SKM-1 (cell line): ENCODE data around the gene SMPD3.
A peak's percentile ranks its signal among the peaks of the same experiment; 100 is the strongest.
"Not testable (repeated sequence)": the region's sequence is repeated elsewhere in the genome, so short reads cannot be mapped to it uniquely, and the experiment has no call there.

Experiments used
- DNase-seq: peaks from one replicate; lab custom pipeline; 2025; ENCODE audit not compliant: unreplicated experiment; lab: John Stamatoyannopoulos, UW

The SMPD3 gene

GRCh38 chr16:68448360-68448970 is at the start of gene SMPD3:
SMPD3 (minus strand) TSS chr16:68448508; CDS start chr16:68372181, 76,327 bp downstream.
- peak; percentile 83 for DNase-seq

DNA sequence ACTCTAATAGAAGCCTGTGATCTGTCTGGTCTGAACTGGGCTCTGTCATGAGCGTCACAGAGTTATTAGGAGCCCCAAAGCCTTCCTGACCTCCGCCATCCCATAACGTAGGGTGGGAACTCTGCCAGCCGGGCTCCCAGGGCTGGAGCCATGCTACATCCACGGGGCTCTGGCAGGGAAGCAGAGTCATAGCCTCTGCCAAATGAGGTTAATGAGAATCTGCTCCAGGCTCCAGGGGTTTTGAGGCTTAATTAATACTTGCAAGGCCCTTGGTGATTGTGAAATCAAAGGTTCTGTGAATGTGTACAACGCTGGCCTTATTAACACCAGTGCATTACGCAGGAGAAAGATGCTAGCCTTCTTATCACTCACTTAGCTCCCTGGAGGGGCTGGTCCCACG is 48.4 kb upstream of the SMPD3 start:
- no peak for DNase-seq

DNA sequence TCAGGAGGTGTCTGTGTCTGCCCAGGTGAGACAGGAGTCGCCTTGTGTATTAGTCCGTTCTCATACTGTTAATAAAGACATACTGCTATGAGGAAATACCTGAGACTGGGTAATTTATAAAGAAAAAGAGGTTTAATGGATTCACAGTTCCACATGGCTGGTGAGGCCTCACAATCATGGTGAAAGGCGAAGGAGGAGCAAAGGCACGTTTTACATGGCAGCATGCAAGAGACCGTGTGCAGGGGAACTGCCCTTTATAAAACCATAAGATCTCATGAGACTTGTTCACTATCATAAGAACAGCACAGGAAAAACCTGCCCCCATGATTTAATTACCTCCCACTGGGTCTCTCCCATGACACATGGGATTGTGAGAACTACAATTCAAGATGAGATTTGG is 46.0 kb upstream of the SMPD3 start:
- not testable (repeated sequence) for DNase-seq

DNA sequence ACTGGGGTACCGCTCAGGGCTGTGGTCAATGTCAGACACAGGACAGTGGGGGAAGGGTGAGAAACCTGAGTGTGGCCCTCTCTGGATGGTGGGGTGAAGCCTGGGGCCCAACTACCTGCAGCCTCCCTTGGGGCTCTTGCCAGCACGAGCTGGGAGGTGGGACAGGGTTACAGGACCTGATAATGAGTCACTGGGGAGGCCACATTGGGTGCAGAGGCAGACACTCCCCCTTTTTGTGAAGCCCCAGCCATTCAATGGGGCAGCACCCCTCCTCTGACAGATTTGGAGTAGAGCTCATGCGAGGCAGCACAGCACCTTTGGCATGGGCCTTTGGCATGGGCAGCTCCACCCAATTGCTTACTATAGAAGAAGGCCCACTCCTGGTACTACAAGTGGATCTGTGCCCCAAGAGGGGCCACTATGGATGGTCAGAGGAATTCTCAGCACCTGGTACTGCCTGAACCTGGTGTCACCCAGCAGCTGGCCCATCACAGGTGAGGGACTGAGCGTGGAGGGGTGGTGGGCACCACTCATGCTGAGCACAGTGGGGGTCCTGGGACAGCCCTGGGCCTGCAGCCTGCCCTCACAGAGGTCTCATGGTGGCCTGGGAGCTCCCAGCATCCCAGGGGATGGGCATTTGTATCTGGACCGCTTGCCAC is 45.2 kb upstream of the SMPD3 start:
- DNase-seq: no peak

DNA sequence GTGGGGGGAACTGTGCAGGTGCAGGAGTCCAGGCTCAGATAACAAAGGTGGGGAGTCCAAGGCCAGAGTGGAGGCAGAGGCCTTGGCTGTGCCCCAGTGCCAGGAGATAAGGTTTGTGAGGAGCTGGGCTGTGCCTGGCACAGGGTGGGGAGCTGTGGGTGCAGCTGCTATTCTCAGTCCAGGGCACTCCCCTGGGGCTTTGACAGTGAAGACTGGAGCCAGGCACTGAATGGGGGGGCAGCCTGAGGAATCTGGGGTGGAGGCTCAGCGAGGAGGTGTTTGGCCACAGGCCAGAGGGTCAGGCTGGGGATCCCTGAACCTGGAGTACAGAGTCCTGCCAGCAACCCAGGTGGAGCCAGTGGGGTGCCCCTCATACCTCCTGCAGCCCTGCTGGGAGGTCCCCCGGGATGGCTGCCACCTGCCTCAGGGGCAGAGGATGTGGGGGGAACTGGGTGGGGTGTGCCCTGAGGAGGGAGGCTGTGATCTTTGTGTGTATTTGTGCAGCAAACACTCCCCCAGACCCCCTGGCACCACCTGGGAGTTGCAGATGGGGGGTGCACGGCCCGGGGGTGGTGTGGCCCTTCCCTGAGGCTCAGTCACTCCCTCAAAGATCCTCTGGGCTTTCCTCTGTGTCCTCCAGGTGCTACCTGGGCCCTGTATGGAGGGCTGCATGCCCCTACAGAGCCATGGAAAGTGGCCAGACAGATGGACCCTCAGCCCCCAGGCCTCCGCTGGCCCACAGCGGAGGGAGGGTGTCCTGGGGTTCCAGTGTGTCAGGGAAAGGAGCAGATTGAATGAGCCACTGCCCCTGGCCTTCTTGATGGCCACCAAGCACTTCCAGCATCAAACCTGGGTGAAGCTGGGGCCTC is 44.5 kb upstream of the SMPD3 start:
- no peak for DNase-seq

DNA sequence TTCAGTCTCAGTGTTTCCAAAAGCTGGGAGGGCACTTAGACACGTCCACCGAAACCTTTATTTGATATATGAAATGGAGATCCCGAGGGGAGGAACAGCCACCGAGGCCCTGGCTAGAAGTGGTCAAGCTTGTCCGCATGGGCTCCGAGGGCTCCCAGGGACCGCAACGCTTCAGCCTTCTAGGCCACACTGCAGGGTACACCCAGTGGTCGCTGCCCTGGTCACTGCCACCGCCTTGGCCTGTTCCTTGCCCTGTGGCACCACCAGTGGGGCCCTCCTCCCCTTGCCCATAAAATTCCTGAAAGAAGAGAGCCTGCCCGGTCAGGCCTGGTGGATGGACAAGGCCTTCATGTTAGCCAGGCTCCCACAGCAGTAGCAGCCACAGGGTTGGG is 43.8 kb upstream of the SMPD3 start:
- no peak for DNase-seq

- no peak for DNase-seq
Observed at GRCh38 chr16:68491576-68491950, 43.3 kb upstream of the SMPD3 start.

DNA sequence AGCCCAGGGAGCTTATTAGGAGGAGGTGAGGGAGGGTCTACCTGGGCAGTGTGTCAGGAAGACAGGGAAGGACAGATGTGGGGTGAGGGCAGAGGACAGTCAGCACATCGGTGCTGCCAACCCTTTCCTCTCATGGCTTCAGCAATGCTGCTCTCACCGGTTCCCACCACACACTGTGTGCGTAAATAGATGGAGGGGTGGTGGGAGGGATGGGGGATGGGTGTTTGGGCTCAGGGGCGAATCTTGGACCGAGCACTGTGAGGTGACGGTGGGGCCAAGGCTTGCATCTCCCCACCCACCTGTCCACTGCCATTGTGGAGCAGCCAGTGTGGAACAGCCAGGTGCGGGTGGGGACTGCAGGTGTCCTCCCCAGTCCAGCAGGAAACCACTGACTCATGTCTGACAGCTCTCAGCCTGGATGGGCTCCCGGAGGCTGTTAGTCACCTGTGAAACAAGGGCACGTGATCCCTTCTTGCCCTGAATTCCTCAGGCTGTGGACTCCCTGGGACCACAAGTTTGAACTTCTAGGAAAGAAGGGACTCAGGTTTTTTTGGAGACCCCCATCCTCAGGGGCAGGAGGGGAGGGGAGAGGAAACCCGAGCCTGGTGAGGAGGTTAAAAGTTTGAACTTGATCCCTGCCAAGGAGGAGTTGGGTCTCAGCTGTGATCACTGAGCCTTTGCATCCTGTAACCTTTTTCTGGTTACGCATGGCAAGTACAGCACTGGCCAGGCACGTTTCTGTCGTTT is 42.7 kb upstream of the SMPD3 start:
- DNase-seq: no peak

DNA sequence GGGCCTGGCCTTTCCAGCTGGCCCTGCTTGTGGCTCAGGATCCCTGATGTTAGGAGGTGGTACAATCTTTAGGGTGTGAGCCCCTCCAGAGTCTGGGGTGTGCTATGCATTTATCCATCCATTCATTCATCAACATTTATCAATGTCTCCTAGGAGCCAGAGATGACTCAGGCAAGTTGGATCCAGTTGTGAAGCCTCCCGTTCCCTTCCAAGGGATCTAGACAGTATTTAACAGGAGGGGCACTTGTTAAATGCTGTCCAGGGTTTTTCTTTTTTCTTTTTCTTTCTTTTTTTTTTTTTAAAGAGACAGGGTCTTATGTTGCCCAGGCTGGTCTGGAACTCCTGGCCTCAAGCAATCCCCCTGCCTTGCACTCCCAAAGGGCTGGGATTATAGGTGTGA is 42.0 kb upstream of the SMPD3 start:
- DNase-seq: no peak

- no peak for DNase-seq
Observed at GRCh38 chr16:68488554-68488953, 40.2 kb upstream of the SMPD3 start.

DNA sequence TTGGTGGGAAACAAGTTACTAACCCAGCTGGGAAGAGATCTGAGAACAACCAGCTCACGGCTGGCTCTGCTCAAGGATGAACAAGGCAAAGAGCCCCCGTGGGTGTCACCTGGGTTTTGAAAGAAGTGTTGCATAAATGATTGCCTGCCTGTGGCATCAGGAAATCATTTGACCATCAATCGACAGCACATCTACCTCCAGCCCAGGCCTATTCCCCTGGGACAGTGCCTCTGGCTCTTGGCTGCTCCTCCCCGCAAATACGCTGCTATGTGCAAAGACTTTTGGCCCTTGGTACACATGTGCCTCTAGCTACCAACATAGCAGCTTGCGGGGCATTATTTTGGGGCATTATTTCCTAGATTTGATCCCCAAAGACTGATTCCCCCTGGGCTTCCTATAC is 39.4 kb upstream of the SMPD3 start:
- no peak for DNase-seq

DNA sequence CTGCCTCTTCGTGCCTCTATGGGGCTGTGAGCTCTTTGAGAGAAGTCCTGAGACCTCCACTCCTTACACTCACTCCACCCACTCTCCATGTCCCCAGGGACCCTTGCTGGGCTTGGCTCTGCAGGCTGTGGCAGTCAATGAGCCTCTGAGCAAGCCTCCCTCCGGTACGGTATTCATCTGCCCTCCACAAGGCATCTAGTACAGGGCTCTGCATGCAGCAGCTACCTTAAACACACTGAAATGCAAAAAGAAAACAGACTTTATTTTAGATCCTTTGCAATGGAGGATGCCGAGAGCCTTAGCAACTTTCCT is 38.9 kb upstream of the SMPD3 start:
- no peak for DNase-seq

GRCh38 chr16:68486502-68487202 is 38.3 kb upstream of the SMPD3 start:
- no peak for DNase-seq

GRCh38 chr16:68481636-68482035 is 33.3 kb upstream of the SMPD3 start:
- peak; percentile 36 for DNase-seq

GRCh38 chr16:68480084-68480995 is 32.0 kb upstream of the SMPD3 start:
- no peak for DNase-seq

DNA sequence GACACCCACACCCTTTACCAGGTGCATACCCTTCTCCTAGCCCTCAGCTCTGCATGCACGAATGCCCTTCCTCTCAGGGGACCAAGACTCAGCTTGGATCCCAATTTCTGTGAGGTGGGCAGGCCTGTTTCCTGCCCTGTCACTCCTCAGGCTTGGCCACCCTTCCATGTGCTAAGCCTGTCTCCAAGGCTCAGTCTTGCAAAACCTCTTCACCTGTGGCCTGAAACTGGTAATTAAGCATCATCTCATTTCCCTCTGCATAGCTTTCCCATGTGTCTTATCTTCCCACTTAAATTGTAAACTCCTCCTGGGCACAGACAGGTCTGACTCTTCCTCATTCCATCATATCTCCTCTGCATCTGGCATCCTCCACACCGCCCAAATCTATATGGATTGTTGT is 31.0 kb upstream of the SMPD3 start:
- DNase-seq: no peak

- DNase-seq: no peak
Observed at GRCh38 chr16:68478526-68479250, 30.4 kb upstream of the SMPD3 start.

DNA sequence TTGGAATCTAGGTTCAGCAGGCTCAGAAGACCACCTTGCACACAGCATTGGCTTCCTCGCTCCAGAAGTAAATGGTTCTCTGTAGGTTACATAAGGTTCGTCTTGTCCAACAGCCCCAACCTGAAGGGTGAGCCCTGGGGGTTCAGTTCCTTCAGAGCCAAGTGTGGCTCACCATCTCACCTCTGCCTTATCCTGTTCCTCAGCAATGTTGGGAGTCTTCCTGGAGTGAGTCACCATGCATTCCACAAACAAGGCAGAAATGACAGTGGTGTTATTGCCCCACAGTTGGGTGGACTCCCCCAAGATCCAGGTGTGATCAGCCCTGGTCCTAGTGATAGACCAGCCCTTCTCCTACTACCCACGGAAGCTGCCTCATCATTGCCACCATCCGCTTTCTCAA is 26.8 kb upstream of the SMPD3 start:
- DNase-seq: no peak

- no peak for DNase-seq
Observed at GRCh38 chr16:68473358-68474070, 25.2 kb upstream of the SMPD3 start.
